SKM-1 treated with dmso at 0.1 percent for 144 hours (cell line): Measurements from ENCODE around the gene ARID5B.

Experiments used
- DNase-seq: peaks from one replicate; lab custom pipeline; 2025; ENCODE audit not compliant: unreplicated experiment; lab: John Stamatoyannopoulos, UW

The ARID5B gene

GRCh38 chr10:61903221-61903927 lies 1.9 kb downstream of the ARID5B start:
- DNase-seq, result peak; percentile 22

GRCh38 chr10:61903928-61904344 lies 2.4 kb downstream of the ARID5B start:
- no peak for DNase-seq

- peak; percentile 44 for DNase-seq
These were observed 3.5 kb downstream of the ARID5B start for GRCh38 chr10:61904733-61905725.

- no peak for DNase-seq
These were observed 4.5 kb downstream of the ARID5B start for GRCh38 chr10:61905837-61906561.

- no peak for DNase-seq
These were observed 5.0 kb downstream of the ARID5B start for GRCh38 chr10:61906562-61906901.

- DNase-seq, result no peak
These were observed 5.5 kb downstream of the ARID5B start for GRCh38 chr10:61907011-61907410.

GRCh38 chr10:61907587-61907986 lies 6.1 kb downstream of the ARID5B start:
- no peak for DNase-seq

- no peak for DNase-seq
These were observed 8.8 kb downstream of the ARID5B start for GRCh38 chr10:61910226-61910805.

GRCh38 chr10:61910894-61911293 lies 9.4 kb downstream of the ARID5B start:
- no peak for DNase-seq

GRCh38 chr10:61911425-61911824 lies 9.9 kb downstream of the ARID5B start:
- no peak for DNase-seq

- no peak for DNase-seq
These were observed 11.5 kb downstream of the ARID5B start for GRCh38 chr10:61912981-61913380.

GRCh38 chr10:61918140-61918539 lies 16.6 kb downstream of the ARID5B start:
- DNase-seq, result no peak

GRCh38 chr10:61918989-61919388 lies 17.5 kb downstream of the ARID5B start:
- DNase-seq, result no peak

GRCh38 chr10:61919646-61920215 lies 18.2 kb downstream of the ARID5B start:
- DNase-seq, result no peak

- DNase-seq, result no peak
These were observed 19.6 kb downstream of the ARID5B start for GRCh38 chr10:61921143-61921542.

- DNase-seq, result no peak
These were observed 21.9 kb downstream of the ARID5B start for GRCh38 chr10:61923210-61923949.

GRCh38 chr10:61923950-61924274 lies 22.4 kb downstream of the ARID5B start:
- no peak for DNase-seq

GRCh38 chr10:61929555-61929954 lies 28.1 kb downstream of the ARID5B start:
- DNase-seq, result no peak

GRCh38 chr10:61931620-61932332 lies 30.3 kb downstream of the ARID5B start:
- DNase-seq, result no peak
